ENCODE results near the gene SALL4. TPM values are rescaled to one million over a fixed set of nuclear protein-coding genes. Genes with fewer than 3 reads are reported as not detected.

SALL4 gene
- 0.12 TPM in 1 of 2 replicates, not detected in the other for total RNA-seq

DNA sequence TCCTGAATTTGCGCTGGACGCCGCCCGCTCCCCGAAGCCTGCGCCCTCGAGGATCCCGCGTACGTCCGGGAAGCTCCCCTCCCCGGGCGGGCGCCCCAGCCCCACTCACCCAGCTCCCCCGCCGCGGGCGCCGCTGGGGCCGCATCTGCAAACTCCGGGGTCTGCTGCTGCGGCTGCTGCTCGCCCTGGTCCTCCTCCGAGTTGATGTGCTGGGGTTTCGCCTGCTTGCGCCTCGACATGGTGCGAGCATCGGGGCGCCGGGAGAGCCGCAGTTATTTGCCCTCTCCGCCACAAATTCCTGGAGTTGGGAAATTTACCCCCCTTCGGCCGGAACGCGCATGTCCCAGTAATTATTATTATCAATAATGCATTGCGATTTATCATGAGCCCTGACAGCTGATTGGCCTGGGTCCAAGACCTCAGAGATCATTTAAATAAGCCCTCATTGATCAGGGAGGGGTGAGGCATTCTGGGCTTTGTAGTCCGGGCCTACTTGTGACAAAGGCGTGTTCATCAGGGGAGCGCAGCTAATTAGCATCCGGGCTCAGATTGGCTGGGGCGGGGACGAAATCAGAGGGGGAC is at the start of gene SALL4:
Gene SALL4 (minus strand): TSS at position 352 of the 582 bp plus-strand sequence. CDS start 113 bp downstream, at position 239.

DNA sequence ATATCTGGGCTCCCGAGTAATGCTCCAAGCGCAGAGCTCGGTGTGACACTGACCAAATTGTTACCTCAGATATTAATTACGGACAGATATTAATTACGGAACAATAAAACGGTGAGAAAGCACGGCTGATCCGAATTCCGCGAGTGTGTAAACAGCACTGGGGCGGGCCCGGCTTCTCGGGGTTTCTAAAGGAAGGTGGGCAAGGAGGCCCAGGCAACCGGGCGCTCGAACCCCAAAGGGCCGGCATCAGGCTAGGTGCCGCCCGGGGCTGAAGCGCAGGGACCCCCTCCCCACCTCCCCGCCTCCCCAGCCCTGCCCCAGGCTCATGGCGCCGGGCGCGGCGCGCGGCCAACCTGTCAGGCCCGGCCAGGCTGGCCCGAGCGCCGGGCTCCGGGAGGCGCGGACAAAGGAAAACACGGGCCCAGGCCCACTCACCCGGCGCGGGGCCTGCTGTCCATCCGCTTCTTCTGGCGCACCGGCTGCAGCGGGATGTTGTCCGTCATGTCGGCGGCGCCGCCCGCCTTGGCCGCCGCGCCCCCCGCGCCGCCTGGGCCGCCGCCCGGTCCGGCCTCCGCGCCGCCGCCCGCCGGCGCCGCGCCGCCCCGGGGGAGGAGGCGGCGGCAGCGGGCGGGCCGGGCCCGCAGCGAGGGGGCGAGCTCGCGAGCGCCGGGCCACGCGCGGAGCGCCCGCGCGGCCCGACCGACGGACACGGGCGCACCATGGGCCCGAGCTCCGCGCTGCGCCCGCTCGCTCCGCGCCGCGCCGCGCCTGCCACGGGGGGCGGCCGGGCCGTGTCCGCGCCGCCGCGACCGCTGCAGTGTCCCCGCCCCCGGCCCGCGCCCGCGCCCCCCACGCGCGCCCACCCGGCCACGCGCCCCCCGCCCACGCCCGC is 34.2 kb downstream of the SALL4 start, which contains the start of gene ATP9A:
Gene ATP9A (minus strand): TSS at position 524 of the 892 bp plus-strand sequence. CDS start 21 bp downstream, at position 503.

Other genes with a start within 250 kb of the SALL4 start
- gene ATP9A, start 34.1 kb downstream of the SALL4 start, total RNA-seq, result 41.7 and 49.0 TPM in 2 replicates